ENCODE measurements around the gene KIFAP3. TPM values are rescaled to one million over a fixed set of nuclear protein-coding genes. Genes with fewer than 3 reads are reported as not detected.
A peak's percentile ranks its signal among the peaks of the same experiment; 100 is the strongest.
"Not testable (repeated sequence)": the region's sequence is repeated elsewhere in the genome, so short reads cannot be mapped to it uniquely, and the experiment has no call there.

The KIFAP3 gene
- total RNA-seq, 1 donor from 2014 or later, result 15.1 TPM

- H3K27ac Mint-ChIP-seq, result peak overlapping the region; percentile 65
- no peaks in the 10 kb centered on the region for H3K36me3 Mint-ChIP-seq (ENCODE audit: low read depth)
- no peak for DNase-seq (ENCODE audit: low spot score)
- no peak overlapping the region for H3K4me3 Mint-ChIP-seq (ENCODE audit: low read depth)
- peaks cover 16% of the 10 kb centered on the region for H3K27me3 Mint-ChIP-seq (ENCODE audit: low read depth)
- H3K9me3 Mint-ChIP-seq, result no peaks in the 10 kb centered on the region
- intact Hi-C loops (cut with micrococcal nuclease), result loop anchor here (1.0 to 5.0 kb wide), 3 partner anchors 17 to 607 kb away; partner anchors contain the start of gene GORAB
- peaks cover 13% of the 10 kb centered on the region for H3K4me1 Mint-ChIP-seq (ENCODE audit: low read depth)
Observed at GRCh38 chr1:169925505-169926482, 148.7 kb downstream of the KIFAP3 start.

GRCh38 chr1:169924829-169925228, 149.7 kb downstream of the KIFAP3 start:
- Mint-ChIP-seq H3K27me3 (ENCODE audit: low read depth) (peaks cover 16% of the 10 kb centered on the region), H3K9me3 (no peaks in the 10 kb centered on the region), H3K36me3 (ENCODE audit: low read depth) (no peaks in the 10 kb centered on the region), H3K27ac (no peak overlapping the region), H3K4me1 (ENCODE audit: low read depth) (peaks cover 13% of the 10 kb centered on the region), H3K4me3 (ENCODE audit: low read depth) (no peak overlapping the region)
- intact Hi-C loops (cut with micrococcal nuclease), result loop anchor here (5.0 kb wide), 1 partner anchor 607 kb away; the partner anchor contains the start of gene GORAB
- no peak for DNase-seq (ENCODE audit: low spot score)

DNA sequence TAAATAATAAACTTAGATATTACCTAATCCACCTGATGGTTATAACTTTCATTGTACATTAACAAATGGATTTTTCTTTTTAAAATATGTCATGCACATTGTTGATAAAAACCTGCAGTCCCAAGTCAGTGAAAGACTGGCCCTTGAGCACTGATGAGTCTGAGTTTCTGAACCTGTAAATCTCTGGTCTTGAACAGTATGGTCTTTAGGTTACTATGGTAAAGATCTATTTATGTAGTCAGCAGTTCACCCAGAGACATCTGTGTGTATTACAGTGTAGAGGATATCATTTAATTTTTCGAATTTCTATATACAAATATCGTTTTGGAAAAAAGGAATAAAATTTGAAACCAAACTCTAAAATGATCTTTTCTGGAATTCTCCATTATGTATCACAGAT, 150.4 kb downstream of the KIFAP3 start:
- Mint-ChIP-seq H3K4me3 (ENCODE audit: low read depth) (no peak overlapping the region), H3K4me1 (ENCODE audit: low read depth) (peaks cover 13% of the 10 kb centered on the region), H3K27ac (no peak overlapping the region), H3K9me3 (no peaks in the 10 kb centered on the region), H3K36me3 (ENCODE audit: low read depth) (no peaks in the 10 kb centered on the region), H3K27me3 (ENCODE audit: low read depth) (peaks cover 16% of the 10 kb centered on the region)
- intact Hi-C loops (cut with micrococcal nuclease), result no loop called here
- no peak for DNase-seq (ENCODE audit: low spot score)

- intact Hi-C loops (cut with micrococcal nuclease), result no loop called here
Observed at GRCh38 chr1:169921080-169921479, 153.4 kb downstream of the KIFAP3 start.

GRCh38 chr1:169918927-169919326, 155.6 kb downstream of the KIFAP3 start:
- H3K36me3 Mint-ChIP-seq (ENCODE audit: low read depth), result no peaks in the 10 kb centered on the region
- H3K27ac Mint-ChIP-seq, result no peak overlapping the region
- no peaks in the 10 kb centered on the region for H3K9me3 Mint-ChIP-seq
- peaks cover 6% of the 10 kb centered on the region for H3K27me3 Mint-ChIP-seq (ENCODE audit: low read depth)
- intact Hi-C loops (cut with micrococcal nuclease), result no loop called here
- no peak for DNase-seq (ENCODE audit: low spot score)
- no peak overlapping the region for H3K4me3 Mint-ChIP-seq (ENCODE audit: low read depth)
- peaks cover 15% of the 10 kb centered on the region for H3K4me1 Mint-ChIP-seq (ENCODE audit: low read depth)

More at GRCh38 chr1:169921080-169921479, 153.4 kb downstream of the KIFAP3 start:
- Mint-ChIP-seq H3K4me3 (ENCODE audit: low read depth) (no peak overlapping the region), H3K9me3 (no peaks in the 10 kb centered on the region), H3K4me1 (ENCODE audit: low read depth) (peaks cover 8% of the 10 kb centered on the region), H3K27me3 (ENCODE audit: low read depth) (peaks cover 8% of the 10 kb centered on the region), H3K27ac (no peak overlapping the region), H3K36me3 (ENCODE audit: low read depth) (no peaks in the 10 kb centered on the region)
- DNase-seq (ENCODE audit: low spot score), result no peak

- H3K4me1 Mint-ChIP-seq (ENCODE audit: low read depth), result peaks cover 15% of the 10 kb centered on the region
- H3K36me3 Mint-ChIP-seq (ENCODE audit: low read depth); DNase-seq (ENCODE audit: low spot score); H3K27me3 Mint-ChIP-seq (ENCODE audit: low read depth); H3K4me3 Mint-ChIP-seq (ENCODE audit: low read depth); H3K9me3 Mint-ChIP-seq; intact Hi-C loops (cut with micrococcal nuclease); H3K27ac Mint-ChIP-seq: not testable (repeated sequence)
Observed at GRCh38 chr1:169918220-169918619, 156.3 kb downstream of the KIFAP3 start.

DNA sequence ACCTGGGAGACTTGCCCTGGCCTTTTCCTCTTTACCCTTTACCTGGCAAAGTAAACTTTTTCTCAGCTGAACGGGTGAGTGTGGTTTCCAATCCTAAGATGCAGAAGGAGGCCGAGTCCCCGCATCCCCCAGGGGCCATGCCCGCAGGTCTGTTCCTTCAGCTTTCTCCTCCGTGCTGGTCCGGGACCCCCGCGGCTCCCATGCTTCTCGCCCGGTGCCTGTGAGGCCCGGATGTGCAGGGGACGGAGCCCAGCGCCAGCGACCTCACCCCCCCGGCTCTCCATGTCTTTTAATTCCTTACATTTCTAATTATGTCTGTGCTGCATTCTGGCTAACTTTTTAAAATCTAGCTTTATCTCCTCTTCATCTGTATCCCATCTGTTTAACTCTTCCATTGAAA, 159.3 kb downstream of the KIFAP3 start:
- Mint-ChIP-seq H3K4me3 (ENCODE audit: low read depth) (no peak overlapping the region), H3K27ac (no peak overlapping the region), H3K27me3 (ENCODE audit: low read depth) (no peaks in the 10 kb centered on the region), H3K4me1 (ENCODE audit: low read depth) (peaks cover 19% of the 10 kb centered on the region), H3K36me3 (ENCODE audit: low read depth) (no peaks in the 10 kb centered on the region), H3K9me3 (no peaks in the 10 kb centered on the region)
- intact Hi-C loops (cut with micrococcal nuclease), result no loop called here
- DNase-seq (ENCODE audit: low spot score), result no peak

- Mint-ChIP-seq H3K27ac (no peak overlapping the region), H3K4me3 (ENCODE audit: low read depth) (no peak overlapping the region), H3K36me3 (ENCODE audit: low read depth) (no peaks in the 10 kb centered on the region), H3K4me1 (ENCODE audit: low read depth) (peaks cover 19% of the 10 kb centered on the region), H3K27me3 (ENCODE audit: low read depth) (no peaks in the 10 kb centered on the region), H3K9me3 (no peaks in the 10 kb centered on the region)
- DNase-seq (ENCODE audit: low spot score), result no peak
- intact Hi-C loops (cut with micrococcal nuclease), result no loop called here
Observed at GRCh38 chr1:169914531-169914930, 160.0 kb downstream of the KIFAP3 start.

DNA sequence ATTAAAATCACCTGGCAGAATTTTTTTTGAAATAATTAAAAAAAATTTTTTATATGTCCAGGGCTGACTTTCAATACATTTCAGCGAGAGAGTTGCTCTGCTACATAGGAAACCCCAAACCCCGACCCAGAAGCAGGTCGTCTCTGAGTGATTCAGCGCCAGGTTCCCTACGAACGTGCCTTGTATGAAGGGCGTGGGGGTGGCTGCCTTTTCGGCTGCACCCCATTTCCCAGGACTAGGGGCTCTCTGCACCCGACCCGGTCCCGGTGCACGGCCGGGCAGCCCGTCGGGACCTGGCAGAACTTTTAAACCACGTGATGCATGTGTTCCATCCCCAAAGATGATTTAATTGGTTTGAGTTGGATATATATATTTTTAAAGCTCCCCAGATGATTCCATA, 165.0 kb downstream of the KIFAP3 start:
- Mint-ChIP-seq H3K9me3 (no peaks in the 10 kb centered on the region), H3K27ac (no peak overlapping the region), H3K4me3 (ENCODE audit: low read depth) (no peak overlapping the region), H3K4me1 (ENCODE audit: low read depth) (peaks cover 22% of the 10 kb centered on the region), H3K36me3 (ENCODE audit: low read depth) (no peaks in the 10 kb centered on the region), H3K27me3 (ENCODE audit: low read depth) (no peaks in the 10 kb centered on the region)
- DNase-seq (ENCODE audit: low spot score), result no peak
- intact Hi-C loops (cut with micrococcal nuclease), result loop anchor here (2.0 kb wide), 2 partner anchors 15 to 17 kb away; no protein-coding TSS in a partner anchor

GRCh38 chr1:169906938-169907337, 167.6 kb downstream of the KIFAP3 start:
- Mint-ChIP-seq H3K9me3 (no peaks in the 10 kb centered on the region), H3K27me3 (ENCODE audit: low read depth) (peaks cover 2% of the 10 kb centered on the region), H3K4me3 (ENCODE audit: low read depth) (no peak overlapping the region), H3K27ac (no peak overlapping the region), H3K36me3 (ENCODE audit: low read depth) (no peaks in the 10 kb centered on the region), H3K4me1 (ENCODE audit: low read depth) (peaks cover 23% of the 10 kb centered on the region)
- intact Hi-C loops (cut with micrococcal nuclease), result no loop called here
- DNase-seq (ENCODE audit: low spot score), result no peak

DNA sequence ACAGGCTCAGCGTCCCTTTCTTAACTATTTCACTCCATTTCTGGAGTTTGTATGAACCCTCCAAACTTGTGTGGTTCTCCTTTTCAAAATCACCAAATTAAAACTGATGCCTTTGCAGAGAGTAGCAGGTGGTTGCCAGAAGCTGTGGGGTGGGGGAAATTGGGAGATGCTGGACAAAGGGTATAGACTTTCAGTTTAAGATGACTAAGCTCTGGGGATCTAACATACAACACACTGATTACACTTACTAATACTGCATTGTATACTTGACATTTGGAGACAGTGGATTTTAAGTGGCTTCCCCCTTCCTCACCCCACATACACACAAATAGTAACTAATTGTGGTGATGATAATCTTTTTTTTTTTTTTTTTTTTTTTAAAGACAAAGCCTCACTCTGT, 169.7 kb downstream of the KIFAP3 start:
- no peak overlapping the region for H3K4me3 Mint-ChIP-seq (ENCODE audit: low read depth)
- H3K27ac Mint-ChIP-seq, result no peak overlapping the region
- intact Hi-C loops (cut with micrococcal nuclease), result no loop called here
- H3K9me3 Mint-ChIP-seq, result no peaks in the 10 kb centered on the region
- no peaks in the 10 kb centered on the region for H3K36me3 Mint-ChIP-seq (ENCODE audit: low read depth)
- no peak for DNase-seq (ENCODE audit: low spot score)
- H3K4me1 Mint-ChIP-seq (ENCODE audit: low read depth), result peaks cover 20% of the 10 kb centered on the region
- peaks cover 10% of the 10 kb centered on the region for H3K27me3 Mint-ChIP-seq (ENCODE audit: low read depth)

DNA sequence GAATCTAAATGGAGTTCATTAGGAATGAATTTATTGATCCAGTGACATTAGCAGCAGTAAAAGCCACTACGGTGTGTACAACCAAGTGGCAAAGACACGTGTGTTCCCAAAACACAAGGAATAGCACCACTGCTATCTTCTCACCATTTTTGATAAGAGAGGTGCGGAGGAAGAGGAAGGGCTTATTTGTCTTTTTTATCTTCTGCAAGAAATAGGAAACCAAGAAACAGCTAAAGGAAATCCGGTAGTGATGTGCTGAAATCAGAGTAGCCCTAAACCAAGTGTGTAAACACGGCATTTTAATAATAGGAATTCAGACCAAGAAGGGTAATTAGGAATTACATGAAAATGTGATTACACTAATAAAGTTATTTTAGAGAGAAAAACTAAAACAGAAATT, 171.7 kb downstream of the KIFAP3 start:
- no peak overlapping the region for H3K27ac Mint-ChIP-seq
- H3K9me3 Mint-ChIP-seq, result no peaks in the 10 kb centered on the region
- H3K4me3 Mint-ChIP-seq (ENCODE audit: low read depth), result no peak overlapping the region
- no peaks in the 10 kb centered on the region for H3K36me3 Mint-ChIP-seq (ENCODE audit: low read depth)
- peaks cover 17% of the 10 kb centered on the region for H3K27me3 Mint-ChIP-seq (ENCODE audit: low read depth)
- intact Hi-C loops (cut with micrococcal nuclease), result no loop called here
- H3K4me1 Mint-ChIP-seq (ENCODE audit: low read depth), result peaks cover 11% of the 10 kb centered on the region
- DNase-seq (ENCODE audit: low spot score), result no peak

- Mint-ChIP-seq H3K27me3 (ENCODE audit: low read depth) (peaks cover 20% of the 10 kb centered on the region), H3K4me3 (ENCODE audit: low read depth) (no peak overlapping the region), H3K4me1 (ENCODE audit: low read depth) (peaks cover 12% of the 10 kb centered on the region)
Observed at GRCh38 chr1:169901115-169901514, 173.4 kb downstream of the KIFAP3 start.

More at GRCh38 chr1:169901115-169901514, 173.4 kb downstream of the KIFAP3 start:
- intact Hi-C loops (cut with micrococcal nuclease), result no loop called here
- DNase-seq (ENCODE audit: low spot score), result no peak
- Mint-ChIP-seq H3K36me3 (ENCODE audit: low read depth) (no peaks in the 10 kb centered on the region), H3K27ac (no peak overlapping the region), H3K9me3 (no peaks in the 10 kb centered on the region)
